Endothelial cell of umbilical vein (primary cell): ENCODE results near the gene UBE3A.

Source experiments
- CTCF ChIP-seq, 2 donors: IDR thresholded peaks; 1 replicate in 1 of 2; 2 replicates in 1 of 2; pipeline ENCODE4 v1.5.1; 2011; ENCODE audit warnings: low read length in 2 of 2, mild to moderate bottlenecking in 2 of 2, moderate library complexity in 2 of 2, control low read depth in 1 of 2, inconsistent platforms in 1 of 2, low read depth in 1 of 2; ENCODE audit not compliant: insufficient read depth in 1 of 2; ENCODE audit errors: extremely low read depth in 1 of 2
- EZH2 ChIP-seq: IDR thresholded peaks from 2 replicates; pipeline ENCODE4 v1.6.1; 2012; ENCODE audit warnings: borderline replicate concordance, low read depth, mild to moderate bottlenecking, moderate library complexity, low read length, inconsistent platforms; ENCODE audit not compliant: severe bottlenecking
- FOS ChIP-seq: IDR thresholded peaks from 2 replicates; pipeline ENCODE4 v1.6.1; 2011; ENCODE audit warnings: mild to moderate bottlenecking, low read length, moderate library complexity, borderline replicate concordance; ENCODE audit not compliant: insufficient read depth
- GATA2 ChIP-seq: IDR thresholded peaks from 2 replicates; pipeline ENCODE4 v1.7.0; 2011; ENCODE audit warnings: low read depth, mild to moderate bottlenecking, moderate library complexity, mixed read lengths, low read length; ENCODE audit not compliant: insufficient read length, insufficient read depth
- MAX ChIP-seq: IDR thresholded peaks from 2 replicates; pipeline ENCODE4 v1.6.1; 2011; ENCODE audit not compliant: insufficient read depth, insufficient read length
- MYC ChIP-seq: IDR thresholded peaks from one replicate; pipeline ENCODE4 v1.6.1; 2011; ENCODE audit warnings: mild to moderate bottlenecking, low read depth, low read length
- POLR2A ChIP-seq: IDR thresholded peaks from 2 replicates; pipeline ENCODE4 v1.6.1; 2012; ENCODE audit warnings: low read depth, mild to moderate bottlenecking, control low read depth, low read length
- POLR2AphosphoS5 ChIP-seq: IDR thresholded peaks from 2 replicates; pipeline ENCODE4 v1.6.1; 2012; ENCODE audit warnings: low read depth, mild to moderate bottlenecking, control low read depth, low read length, moderate library complexity; ENCODE audit not compliant: insufficient read depth

- TF ChIP-seq POLR2A (no peak), POLR2AphosphoS5 (no peak), MYC (no peak), CTCF (IDR thresholded peaks at IDR 0.05; ENCODE audit: extremely low read depth in 1 of 2, insufficient read depth in 1 of 2, low read depth in 1 of 2, low read length in 2 of 2) (no peak), MAX (no peak), EZH2 (no peak), FOS (no peak), GATA2 (no peak)
Observed at GRCh38 chr15:25408929-25409328, 29.9 kb downstream of the UBE3A start.
